Stimulated activated CD4-positive, alpha-beta T cell treated with anti-CD3 and anti-CD28 coated beads, Interleukin-12 subunit alpha, Interleukin-12 subunit beta, amount 100 ng/mL, for 4 hours (primary cell): ENCODE results near the gene IFNGR2.
"Not testable (repeated sequence)": the region's sequence is repeated elsewhere in the genome, so short reads cannot be mapped to it uniquely, and the experiment has no call there.

Experiments
- DNase-seq: peaks from one replicate; pipeline ENCODE4 v3.0.0-alpha.2; 2020

Gene IFNGR2

DNA sequence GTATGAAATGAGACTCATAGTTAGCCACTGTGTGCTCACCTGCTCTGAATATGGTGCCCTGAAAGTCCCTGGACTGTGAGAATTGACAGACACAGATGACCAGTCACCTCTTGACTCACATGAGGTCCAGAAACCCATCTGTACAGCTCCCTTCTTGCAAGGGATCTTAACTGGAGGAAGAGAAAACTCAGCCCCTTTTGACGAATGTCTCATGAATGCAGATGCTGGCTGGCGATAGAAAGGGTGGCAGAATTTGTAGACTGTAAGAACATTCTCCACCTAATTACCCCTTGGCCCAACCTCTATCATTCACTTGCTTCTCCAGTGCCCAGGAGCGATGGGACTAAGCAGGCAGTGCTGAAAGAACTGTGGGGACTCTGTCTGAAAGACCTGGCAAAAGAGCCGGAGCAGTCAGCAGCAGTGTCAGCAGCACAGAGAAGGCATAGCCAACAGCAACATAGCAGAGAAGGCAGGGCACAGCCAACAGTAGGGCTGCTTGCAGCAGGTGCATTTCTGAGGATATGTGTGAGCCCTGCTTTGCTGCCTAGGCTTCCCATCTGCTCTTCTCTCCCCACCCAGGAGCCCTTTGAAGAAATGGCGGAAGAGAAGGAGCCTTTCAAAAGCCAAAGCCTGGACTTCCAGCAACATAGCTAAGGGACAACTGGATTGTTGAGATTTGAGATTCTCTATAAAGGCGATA lies 25.8 kb upstream of the IFNGR2 start:
- no peak for DNase-seq

DNA sequence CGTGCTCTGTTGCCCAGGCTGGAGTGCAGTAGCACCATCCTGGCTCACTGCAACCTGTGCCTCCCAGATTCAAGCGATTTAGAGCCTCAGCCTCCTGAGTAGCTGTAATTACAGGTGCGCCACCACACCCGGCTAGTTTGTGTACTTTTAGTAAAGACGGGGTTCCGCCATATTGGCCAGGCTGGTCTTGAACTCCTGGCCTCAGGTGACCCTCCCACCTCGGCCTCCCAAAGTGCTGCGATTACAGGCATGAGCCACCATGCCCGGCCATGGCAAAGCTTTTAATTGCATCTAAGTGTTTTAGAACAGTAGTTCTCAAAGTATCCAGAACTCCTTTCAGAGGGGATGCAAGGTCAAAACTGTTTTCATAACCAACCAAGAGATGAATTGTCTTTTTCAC lies 25.1 kb upstream of the IFNGR2 start:
- DNase-seq: no peak

DNA sequence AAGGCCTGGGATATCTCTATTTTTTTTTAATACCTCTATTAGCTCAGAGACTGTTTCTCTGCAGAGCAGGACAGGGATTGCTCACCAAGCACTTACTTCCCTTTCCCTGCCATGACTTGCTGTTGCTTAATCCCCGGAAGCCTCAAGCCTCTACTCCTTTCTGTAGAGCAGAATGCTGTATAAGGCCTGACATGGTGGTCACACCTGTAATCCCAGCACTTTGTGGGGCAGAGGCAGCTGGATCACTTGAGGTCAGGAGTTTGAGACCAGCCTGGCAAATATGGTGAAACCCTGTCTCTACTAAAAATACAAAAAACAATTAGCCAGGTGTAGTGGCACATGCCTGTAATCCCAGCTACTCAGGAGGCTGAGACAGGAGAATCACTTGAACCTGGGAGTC lies 23.3 kb upstream of the IFNGR2 start:
- not testable (repeated sequence) for DNase-seq

DNA sequence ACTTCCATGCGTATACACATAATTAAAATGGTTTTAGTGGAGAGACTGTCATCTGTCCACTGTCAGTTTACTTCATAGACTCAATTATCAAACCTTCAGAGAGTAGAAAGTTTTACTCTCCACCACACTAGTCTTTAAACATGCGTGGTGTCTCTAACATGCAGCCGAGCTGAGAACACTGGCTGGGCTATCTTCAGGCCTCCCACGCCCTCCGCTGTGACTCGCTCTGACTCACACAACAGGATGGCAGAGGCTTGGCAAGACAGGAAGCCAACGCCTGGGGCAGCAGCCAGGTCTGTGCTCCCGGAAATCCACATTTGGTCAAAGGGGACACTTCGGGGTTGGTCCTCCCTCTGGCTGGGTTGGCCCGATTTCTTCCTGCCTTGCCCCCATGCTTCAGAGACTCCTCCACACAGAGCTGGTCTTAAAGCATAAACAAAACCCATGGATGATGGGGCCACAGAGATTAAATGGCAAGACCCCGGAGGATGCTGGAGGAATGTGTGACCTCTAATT lies 22.7 kb upstream of the IFNGR2 start:
- DNase-seq: peak; percentile 84

DNA sequence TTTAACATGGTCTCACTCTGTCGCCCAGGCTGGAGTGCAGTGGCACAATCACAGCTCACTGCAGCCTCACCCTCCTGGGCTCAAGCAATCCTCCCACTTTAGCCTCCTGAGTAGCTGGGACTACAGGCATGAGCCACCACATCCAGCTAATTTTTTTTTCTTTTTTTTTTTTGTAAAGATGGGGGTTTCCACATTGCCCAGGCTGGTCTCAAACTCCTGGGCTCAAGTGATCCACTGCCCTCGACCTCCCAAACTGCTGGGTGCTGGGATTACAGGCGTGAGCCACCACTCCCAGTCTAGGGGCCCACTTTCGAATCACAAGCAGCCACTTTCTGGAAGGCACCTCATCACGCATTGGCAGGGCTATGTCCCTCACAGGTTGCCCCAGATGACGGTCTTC lies 21.8 kb upstream of the IFNGR2 start:
- not testable (repeated sequence) for DNase-seq

DNA sequence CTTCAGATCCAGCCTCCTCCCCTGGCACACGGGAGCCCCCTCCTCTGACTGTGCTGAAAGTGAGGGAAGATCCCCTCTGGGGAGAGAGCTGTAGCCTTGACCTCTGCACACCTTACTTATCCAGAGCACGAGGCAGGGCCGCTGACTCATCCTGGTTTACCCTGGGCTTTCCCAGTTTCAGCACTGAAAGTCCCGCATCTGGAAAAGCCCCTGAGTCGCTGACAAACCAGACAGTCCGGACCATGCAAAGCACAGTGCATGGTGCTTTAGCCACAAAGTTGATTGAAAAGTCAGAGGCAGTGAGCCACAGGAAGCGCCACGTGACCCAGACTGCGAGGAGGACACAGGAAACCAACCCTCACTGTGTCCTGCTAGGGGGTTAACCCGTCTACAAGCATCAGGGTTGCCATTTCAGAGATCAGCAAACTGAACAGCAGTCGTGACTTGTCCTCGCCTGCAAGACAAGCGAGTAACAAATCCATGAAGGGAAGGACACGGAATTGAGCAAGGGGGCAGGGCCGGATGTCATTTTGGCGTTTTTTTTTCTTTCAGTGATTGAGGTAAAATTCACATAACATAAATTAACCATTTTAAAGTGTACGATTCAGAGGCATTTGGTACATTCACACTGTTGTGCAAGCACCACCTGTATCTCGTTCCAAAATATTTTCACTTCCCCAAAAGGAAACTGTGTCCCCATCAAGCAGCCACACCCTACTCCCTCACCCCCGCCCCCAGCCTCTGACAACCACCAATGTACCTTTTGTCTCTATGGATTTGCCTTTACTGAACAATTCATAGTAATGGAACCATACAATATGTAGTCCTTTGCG lies 19.9 kb upstream of the IFNGR2 start:
- DNase-seq: peak; percentile 48

DNA sequence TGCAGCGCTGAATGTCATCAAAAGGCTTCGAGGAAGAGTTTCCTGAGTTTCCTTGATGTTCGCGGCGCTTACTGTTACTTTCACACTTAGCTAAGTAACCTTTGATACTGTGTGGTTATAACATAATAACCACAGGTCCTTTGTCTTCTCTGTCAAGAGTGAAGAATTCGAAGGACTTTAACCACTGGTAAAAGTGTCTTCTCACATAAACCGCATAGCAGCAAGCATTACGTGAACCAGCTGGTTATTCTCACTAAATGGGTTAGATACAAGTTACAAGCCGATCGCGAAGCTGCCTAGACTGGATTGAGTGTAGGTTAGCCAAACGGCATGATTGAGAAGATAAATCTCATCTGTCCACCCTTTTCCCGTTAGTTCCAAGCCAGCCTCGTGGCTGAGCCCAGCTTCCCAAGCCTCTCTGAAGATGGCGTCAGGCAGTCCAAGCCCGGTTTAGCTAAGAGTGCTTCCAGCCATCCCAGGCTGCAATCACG lies 18.3 kb upstream of the IFNGR2 start:
- no peak for DNase-seq

DNA sequence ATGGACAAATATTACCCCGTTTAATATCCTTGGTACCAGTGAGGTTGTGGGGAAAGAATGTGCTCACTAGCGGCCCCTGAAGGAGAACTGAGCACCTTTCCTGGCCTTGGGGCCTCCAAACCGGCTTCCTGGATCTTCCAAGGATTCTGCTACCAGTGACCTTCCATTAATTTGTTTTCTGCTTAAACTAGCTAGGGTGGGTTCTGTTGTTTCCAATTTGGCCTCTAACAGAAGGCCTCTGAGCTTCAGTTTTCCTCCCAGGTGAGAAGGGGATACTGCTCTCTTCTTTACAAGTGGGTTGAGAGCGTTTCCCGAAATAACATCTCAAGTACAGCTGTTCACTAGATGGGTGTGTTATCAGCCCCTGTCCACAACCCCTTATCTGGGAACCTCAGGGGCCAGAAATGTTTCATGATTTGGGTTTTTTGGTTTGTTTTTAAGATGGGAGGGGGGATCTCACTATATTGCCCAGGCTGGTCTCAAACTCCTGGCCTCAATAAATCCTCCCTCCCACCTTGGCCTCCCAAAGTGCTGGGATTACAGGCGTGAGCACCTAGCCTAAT lies 16.9 kb upstream of the IFNGR2 start:
- DNase-seq: no peak

DNA sequence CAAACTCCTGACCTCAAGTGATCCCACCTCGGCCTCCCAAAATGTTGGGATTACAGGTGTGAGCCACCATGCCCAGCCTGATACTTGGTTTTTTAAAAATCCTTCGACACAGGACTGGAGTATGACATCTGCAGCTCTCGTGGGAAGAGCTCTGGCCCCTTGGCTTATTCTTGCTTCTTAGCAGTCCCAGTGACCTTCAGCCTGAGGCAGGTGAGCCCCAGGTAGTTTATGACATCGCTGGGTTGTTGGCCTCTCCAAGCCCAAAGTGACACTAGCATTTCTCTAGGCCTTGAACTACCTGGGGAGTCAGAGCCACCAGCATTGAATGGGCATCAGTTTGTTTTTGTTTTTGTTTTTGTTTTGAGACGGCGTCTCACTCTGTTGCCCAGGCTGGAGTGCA lies 15.9 kb upstream of the IFNGR2 start:
- DNase-seq: no peak

DNA sequence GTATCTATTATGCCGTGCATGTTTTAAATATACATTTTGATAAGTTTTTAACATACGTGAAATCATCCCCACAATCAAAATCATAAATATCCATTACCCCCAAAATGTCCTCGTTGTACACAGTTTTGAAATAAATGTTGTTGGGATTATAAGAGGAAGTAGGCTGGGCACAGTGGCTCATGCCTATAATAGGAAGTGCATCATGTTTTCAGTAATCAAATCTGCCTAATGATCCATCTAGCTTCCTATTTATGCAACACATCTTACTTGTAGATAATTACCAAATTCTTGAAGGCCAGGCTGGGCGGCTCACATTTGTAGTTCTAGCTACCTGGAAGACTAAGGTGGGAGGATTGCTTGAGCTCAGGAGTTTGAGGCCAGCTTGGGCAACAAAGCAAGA lies 15.0 kb upstream of the IFNGR2 start:
- no peak for DNase-seq

DNA sequence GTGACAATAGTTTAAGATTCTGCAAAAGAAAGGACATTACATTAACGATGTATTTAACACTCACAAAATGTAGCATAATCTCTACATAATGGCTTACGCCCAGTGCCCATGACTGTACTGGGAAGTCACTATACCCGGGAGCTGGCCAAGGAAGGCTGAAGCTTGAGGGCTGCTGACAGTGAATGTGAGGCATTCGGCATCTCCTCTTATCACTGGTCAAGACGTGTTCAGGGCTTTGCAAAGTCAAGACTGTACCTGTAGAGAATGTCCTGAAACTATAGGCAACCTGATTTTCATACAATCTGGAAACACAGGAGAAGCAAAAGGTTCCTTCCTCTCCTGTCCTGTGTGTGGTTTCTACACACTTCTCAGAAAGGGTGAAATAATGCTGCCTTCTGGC lies 12.7 kb upstream of the IFNGR2 start:
- DNase-seq: no peak

DNA sequence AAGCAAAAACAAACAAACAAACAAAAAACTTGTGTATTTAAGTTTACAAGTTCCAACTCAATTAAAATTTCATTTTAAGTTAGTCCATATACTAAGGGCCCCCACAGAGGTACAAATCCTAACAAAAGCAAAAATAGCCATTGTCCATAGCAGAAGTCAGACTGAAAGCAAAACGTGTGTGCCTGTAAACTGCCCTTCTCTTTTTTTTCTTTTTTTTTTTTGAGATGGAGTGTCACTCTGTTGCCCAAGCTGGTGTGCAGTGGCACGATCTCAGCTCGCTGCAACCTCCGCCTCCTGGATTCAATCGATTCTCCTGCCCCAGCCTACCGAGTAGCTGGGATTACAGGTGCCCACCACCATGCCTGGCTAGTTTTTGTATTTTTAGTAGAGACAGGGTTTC lies 11.6 kb upstream of the IFNGR2 start:
- no peak for DNase-seq

DNA sequence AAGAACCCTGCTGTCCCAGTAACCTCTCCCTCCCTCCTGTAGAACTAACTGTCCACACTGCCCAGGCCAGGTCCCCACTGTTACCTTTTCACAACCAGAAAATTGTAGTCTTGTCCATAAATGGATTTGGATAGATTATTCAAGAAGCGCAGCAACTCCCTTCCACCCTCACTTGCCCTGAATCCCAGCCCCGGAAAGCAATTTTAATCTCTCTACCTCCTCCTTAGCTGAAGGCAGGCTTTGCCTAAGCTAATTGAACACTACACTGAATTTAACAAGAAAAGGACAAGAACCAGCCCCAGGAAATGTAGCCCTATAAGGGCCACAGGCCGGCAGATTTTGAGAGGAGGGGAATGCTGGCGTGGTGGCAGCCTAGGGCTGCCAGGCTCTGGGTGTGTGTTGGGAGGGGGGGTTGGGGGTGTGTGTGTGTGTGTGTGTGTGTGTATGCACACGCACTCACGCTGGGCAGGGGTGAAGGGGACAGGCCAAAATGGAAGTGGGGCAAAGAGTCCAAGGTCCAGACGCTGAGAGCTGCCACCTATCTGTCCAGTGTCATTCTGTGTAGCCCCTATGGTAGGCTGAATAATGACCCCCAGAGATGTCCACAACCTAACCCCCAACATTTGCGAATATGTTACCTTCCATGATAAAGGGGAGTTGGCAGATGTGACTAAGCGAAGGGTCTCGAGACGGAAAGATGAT lies 10.8 kb upstream of the IFNGR2 start:
- no peak for DNase-seq

DNA sequence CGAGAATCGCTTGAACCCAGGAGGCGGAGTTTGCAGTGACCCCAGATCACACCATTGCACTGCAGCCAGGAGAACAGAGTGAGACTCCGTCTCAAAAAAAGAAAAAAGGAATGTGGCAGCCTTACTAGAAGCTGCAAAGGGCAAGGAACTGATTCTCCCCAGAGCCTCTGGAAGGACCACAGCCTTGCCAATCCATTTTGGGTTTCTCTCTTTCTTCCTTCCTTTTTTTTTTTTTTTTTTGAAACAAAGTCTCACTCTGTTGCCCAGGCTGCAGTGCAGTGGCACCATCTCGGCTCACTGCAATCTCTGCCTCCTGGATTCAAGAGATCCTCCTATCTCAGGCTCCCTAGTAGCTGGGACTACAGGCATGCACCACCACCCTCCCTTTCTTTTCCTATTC lies 9.9 kb upstream of the IFNGR2 start:
- no peak for DNase-seq

DNA sequence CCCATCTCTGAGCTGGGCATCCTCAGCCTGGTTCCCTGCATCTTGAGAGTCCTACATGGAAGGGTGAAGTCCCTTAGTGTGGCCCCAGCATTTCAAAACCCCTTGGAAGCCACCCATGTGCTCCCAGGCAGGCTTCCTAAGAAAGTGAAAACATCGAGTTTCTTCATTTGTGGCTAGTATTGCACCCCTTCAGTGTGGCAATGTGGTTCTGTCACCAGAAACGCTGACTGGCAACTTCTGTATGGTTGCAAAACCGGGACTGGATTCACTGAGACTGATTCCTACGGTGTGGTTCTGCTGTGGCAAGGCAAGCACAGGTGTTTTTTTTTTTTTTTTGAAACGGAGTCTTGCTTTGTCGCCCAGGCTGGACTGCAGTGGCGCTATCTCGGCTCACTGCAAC lies 9.0 kb upstream of the IFNGR2 start:
- no peak for DNase-seq

DNA sequence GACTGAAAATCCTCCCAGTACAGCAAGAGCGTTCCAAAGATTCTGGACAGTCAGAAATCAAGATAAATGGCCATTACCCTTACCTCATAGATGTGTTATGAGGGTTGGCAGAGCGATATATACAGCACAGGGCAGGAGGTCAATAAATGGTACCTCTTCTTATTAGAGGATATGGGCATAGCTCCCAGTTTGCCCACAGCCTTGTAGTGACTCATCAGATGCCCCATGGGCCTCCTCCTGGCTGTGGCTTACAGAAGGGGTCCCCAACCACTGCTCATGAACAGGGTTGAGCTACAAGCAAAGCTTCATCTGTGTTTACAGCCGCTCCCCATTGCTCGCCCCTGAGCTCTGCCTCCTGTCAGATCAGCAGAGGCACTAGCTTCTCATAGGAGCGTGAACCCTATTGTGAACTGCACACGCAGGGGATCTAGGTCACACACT lies 7.3 kb upstream of the IFNGR2 start:
- no peak for DNase-seq

DNA sequence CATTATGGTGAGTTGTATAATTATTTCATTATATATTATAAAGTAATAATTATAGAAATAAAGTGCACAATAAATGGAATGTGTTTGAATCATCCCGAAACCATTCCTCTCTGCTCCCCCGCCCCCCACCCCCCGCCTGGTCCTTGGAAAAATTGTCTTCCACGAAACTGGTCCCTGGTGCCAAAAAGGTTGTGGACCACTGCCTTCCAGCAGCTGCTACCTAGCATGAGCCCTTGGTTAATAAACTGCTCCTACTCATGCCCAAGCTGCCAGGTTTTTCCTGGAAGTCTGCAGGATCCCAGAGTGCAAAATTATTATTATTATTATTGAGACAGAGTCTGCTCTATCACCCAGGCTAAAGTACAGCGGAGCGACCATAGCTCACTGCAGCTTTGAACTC lies 6.8 kb upstream of the IFNGR2 start:
- DNase-seq: no peak

DNA sequence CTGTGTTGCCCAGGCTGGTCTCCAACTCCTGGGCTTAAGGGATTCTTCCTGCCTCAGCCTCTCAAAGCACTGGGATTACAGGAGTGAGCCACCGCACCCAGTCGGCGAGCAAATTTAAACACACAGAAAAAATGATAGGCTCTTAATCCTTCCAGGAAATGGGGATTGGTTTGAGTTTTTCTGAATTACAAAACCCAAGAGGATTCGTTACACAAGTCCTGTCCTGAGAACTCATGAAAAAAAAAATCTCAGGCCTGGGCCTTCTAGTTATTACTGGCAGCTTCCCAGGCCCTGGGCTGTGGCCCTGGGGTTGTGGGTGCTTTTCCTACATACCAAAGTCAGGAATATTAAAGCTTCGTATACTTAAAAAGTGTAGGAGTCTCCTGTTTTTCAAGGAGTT lies 6.3 kb upstream of the IFNGR2 start:
- no peak for DNase-seq

DNA sequence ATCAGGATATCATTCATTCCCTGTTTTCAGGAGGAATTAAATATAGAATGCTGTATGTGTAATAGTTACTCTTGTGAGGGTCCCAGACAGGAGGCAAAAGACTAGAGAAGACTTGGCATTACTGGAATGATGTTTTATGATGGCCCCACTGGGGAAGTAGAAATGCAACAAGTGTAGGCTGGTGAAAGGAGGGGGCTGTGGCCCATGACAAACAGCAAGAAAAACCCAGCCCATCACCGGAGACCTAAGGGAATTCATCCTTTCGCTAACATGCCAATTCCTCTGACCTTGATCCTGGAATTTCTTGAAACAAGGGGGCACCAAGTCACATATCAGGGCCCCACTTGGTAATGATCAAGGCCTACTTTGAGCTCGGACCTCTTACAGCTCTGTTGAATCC lies 5.5 kb upstream of the IFNGR2 start:
- no peak for DNase-seq

DNA sequence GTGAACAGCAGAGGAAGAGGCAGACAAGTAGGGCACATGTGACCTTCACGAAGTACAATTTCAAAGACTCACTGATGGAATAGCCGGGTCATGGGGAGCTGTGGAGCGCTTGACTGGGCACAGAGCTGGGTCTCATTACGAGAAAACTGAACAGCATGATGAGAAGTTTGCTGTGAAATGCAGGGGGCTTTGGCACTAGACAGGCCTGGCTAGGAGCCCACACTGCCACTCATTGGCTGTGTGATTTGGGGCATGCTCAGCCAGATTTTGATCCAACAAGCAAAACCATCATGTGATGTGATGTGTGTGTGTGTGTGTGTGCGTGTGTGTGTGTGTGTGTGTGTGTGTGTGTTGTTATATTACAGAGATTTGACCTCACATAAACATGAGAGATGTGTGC lies 4.9 kb upstream of the IFNGR2 start:
- no peak for DNase-seq

DNA sequence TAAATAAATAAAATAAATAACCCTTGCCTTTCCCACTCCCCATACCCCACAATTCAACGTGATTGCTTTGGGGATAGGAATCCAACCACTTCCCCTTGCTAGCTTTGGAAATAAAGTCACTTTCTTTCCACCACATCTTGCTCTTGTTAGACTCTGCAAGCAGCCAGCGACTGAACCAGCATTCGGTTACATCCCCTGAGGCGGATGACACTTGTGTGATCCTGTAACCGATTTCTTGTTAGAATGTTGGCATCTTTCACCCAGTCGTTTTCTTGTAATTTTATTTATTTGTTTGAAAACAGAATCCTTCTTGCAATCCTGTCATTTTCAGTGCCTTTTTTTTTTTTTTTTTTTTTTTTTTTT lies 1.6 kb upstream of the IFNGR2 start:
- no peak for DNase-seq

DNA sequence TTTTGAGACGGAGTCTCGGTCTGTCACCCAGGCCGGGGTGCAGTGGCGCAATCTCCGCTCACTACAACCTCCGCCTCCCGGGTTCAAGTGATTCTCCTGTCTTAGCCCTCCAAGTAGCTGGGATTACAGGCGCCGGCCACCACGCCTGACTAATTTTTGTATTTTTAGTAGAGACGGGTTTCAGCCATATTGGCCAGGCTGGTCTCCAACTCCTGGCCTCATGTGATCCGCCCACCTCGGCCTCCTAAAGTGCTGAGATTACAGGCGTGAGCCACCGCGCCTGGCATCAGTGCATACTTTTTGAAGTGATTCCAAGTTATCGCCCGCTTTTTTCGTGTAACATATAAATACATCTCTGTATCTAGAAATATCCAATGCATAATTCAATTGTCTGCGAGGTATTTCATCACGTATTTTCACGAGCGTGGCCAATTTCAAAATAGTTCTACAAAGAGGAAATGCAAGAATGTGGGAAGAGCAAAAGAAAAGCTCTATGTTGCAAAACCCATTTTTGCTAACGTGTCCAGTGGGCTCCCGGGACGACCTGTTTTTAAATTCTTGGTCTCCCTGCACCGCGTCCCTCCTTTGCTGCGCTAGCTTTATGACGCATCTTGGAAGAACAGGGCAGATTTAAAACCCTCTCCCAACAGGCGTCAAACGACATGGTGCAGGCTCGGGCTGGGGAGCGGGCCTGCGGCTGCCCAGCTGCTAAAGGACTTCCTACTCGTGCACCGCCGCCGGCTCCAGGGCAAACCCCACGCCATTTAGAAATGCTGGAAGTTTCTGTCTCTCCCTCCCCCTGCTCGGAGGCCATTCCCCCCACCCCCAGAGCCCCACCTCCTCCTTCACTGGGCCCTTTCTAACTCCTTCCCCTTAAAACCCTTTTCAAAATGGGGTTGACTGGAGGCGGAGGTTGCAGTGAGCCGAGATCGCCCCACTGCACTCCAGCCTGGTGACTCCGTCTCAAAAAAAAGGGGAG lies 923 bp upstream of the IFNGR2 start:
- peak; percentile 7 for DNase-seq
